Measurements from ENCODE around the gene BCR. TPM values are rescaled to one million over a fixed set of nuclear protein-coding genes. Genes with fewer than 3 reads are reported as not detected.

BCR gene
- total RNA-seq, 2 experiments from 2014 or later = 42.2 to 51.3 TPM

DNA sequence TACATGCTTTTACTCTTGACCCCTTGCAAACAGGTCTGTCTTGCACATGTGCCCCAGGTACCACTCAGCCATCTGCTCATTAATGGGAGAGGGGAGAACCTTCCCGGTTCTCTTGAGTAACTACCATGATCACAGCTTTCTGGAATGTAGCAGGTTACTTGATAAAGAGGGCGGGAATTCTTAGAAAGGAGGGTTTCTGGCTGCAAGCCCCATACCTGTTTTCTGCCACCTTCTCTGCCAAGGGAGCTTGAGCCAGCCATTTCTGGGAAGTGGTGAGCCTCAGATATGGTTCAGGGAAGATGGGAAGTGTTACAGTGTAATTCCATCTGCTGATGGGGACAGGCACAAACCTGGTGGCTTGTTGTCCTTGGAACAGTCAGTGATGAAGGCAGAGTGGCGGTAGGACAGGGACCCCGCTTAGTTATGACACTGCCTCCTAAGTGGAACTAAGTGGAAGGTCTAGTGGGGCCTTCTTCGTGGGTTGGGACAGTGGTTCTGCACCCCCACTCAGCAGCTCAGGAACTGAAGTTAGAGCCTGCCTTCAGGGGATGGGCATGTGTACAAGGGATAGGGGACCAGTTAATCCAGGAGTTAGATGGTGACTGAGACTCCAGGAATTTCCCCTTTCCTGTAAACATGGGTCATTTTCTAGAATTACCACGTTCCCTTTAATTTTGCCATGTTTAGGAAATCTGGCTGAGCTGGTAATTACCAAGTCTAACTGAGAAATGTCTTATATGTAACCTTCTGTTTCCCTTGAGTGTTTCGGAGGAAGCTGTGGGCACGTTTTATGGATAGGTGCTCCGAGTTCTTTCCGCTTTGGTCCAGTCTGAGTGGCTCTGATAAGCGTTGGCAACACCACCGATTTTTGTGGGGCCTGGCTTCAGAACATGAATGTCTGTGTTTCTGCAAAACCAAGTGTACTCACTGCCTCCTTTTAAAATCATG lies 35.3 kb downstream of the BCR start:
- intact Hi-C loops (cut with micrococcal nuclease; ENCODE audit: unreplicated experiment) = no loop called here
- no peak overlapping the region for H3K4me3 ChIP-seq (ENCODE audit: low read depth, low read length, poor library complexity, severe bottlenecking)
- no peaks in the 10 kb centered on the region; the same call in 1 of the 2 replicates for H4K20me1 ChIP-seq (ENCODE audit: insufficient read depth, low read length)
- H3K4me2 ChIP-seq (ENCODE audit: low read length) = peak overlapping the region; percentile 51; the same call in 1 of the 2 replicates
- H3K9me2 ChIP-seq (ENCODE audit: insufficient read depth, low read length) = no peaks in the 10 kb centered on the region
- no peak overlapping the region for H2AFZ ChIP-seq (ENCODE audit: low read length)
- H3K27ac ChIP-seq (ENCODE audit: low read depth, low read length, poor library complexity, severe bottlenecking) = no peak overlapping the region
- no TSS peak for BruUV-seq (replicated peaks)
- peaks cover 81% of the 10 kb centered on the region for H3K4me1 ChIP-seq (ENCODE audit: insufficient read depth, low read length, poor library complexity, severe bottlenecking)
- no peaks in the 10 kb centered on the region for H3K9me3 ChIP-seq (ENCODE audit: low read length)
- DNase-seq (ENCODE audit: low spot score) = no peak
- TF ChIP-seq EZH2phosphoT487 (IDR thresholded peaks at IDR 0.05; ENCODE audit: borderline replicate concordance, low read depth, low read length) = no peak
- ChIA-PET POLR2A (interaction anchor here (0.8 kb wide), 1 partner anchor 12 kb away, joined by 3 read pairs; no protein-coding TSS in a partner anchor), CTCF (ENCODE audit: unreplicated experiment) (no interaction called here)
- peaks cover 24% of the 10 kb centered on the region; the same call in 1 of the 2 replicates for H3K79me2 ChIP-seq (ENCODE audit: insufficient read depth, low read depth, low read length)
- no peaks in the 10 kb centered on the region for H3K36me3 ChIP-seq (ENCODE audit: insufficient read depth, low read length)

DNA sequence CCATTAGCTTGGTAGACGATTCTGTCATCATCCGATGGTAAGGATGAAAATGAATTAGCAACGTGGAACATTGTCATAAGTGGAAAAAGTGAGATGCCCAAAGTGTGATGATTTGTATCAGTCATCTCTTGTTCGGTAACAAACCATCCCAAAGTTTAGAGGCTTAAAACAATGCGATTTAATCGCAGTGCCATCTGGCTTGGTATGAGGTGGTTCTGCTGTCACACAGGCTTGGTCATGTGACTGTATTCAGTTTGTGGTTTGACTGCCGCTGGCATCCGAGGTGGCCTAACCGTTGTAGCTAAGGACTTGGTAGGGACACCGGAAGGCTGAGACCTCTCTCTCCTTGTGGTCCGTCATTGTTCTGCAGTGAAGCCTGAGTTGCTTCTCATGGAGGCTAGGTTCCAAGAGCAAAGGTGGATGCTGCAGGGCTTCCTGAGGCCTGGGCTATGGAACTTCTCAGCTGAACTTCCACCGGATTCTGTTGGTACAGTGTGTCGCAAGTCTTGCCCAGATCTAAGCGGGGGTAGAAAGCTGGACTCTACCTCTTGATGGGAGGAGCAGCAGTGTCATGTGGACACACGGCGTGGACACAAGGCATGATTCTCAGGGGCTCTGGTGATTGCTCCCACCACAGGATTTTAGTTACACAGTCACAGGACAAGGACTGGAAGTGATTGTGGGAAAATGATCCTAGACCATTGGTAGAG lies 36.3 kb downstream of the BCR start:
- no TSS peak for BruUV-seq (replicated peaks)
- Histone ChIP-seq H3K9me3 (ENCODE audit: low read length) (no peaks in the 10 kb centered on the region), H4K20me1 (ENCODE audit: insufficient read depth, low read length) (no peaks in the 10 kb centered on the region; the same call in 1 of the 2 replicates), H2AFZ (ENCODE audit: low read length) (no peak overlapping the region), H3K4me1 (ENCODE audit: insufficient read depth, low read length, poor library complexity, severe bottlenecking) (peaks cover 82% of the 10 kb centered on the region), H3K79me2 (ENCODE audit: insufficient read depth, low read depth, low read length) (peaks cover 25% of the 10 kb centered on the region; the same call in 1 of the 2 replicates), H3K27ac (ENCODE audit: low read depth, low read length, poor library complexity, severe bottlenecking) (peak overlapping the region; percentile 0), H3K4me3 (ENCODE audit: low read depth, low read length, poor library complexity, severe bottlenecking) (no peak overlapping the region), H3K36me3 (ENCODE audit: insufficient read depth, low read length) (no peaks in the 10 kb centered on the region), H3K4me2 (ENCODE audit: low read length) (peak overlapping the region; percentile 51), H3K9me2 (ENCODE audit: insufficient read depth, low read length) (no peaks in the 10 kb centered on the region)
- intact Hi-C loops (cut with micrococcal nuclease; ENCODE audit: unreplicated experiment) = no loop called here
- DNase-seq (ENCODE audit: low spot score) = peak; percentile 47
- CTCF ChIA-PET (ENCODE audit: unreplicated experiment) = interaction anchor here (1.0 kb wide), 1 partner anchor 9 kb away, joined by 3 read pairs; no protein-coding TSS in a partner anchor
- TF ChIP-seq EZH2phosphoT487 (IDR thresholded peaks at IDR 0.05; ENCODE audit: borderline replicate concordance, low read depth, low read length) = no peak
- TF ChIP-seq, protein P1, sequence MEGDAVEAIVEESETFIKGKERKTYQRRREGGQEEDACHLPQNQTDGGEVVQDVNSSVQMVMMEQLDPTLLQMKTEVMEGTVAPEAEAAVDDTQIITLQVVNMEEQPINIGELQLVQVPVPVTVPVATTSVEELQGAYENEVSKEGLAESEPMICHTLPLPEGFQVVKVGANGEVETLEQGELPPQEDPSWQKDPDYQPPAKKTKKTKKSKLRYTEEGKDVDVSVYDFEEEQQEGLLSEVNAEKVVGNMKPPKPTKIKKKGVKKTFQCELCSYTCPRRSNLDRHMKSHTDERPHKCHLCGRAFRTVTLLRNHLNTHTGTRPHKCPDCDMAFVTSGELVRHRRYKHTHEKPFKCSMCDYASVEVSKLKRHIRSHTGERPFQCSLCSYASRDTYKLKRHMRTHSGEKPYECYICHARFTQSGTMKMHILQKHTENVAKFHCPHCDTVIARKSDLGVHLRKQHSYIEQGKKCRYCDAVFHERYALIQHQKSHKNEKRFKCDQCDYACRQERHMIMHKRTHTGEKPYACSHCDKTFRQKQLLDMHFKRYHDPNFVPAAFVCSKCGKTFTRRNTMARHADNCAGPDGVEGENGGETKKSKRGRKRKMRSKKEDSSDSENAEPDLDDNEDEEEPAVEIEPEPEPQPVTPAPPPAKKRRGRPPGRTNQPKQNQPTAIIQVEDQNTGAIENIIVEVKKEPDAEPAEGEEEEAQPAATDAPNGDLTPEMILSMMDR (conservative IDR thresholded peaks at IDR 0.05; ENCODE audit: low read length) = no peak
- POLR2A ChIA-PET = interaction anchor here (0.7 kb wide), 1 partner anchor 113 kb away, joined by 3 read pairs; no protein-coding TSS in a partner anchor
